K562 (cell line): Measurements from ENCODE around the gene ATF4. TPM values are rescaled to one million over a fixed set of nuclear protein-coding genes. Genes with fewer than 3 reads are reported as not detected.

Source experiments
- BCOR ChIP-seq: fragments of 450-650 bp; IDR thresholded peaks from 2 replicates; pipeline ENCODE4 v1.6.1; 2016
- CXXC5 ChIP-seq: fragments of 250-450 bp; sonication (Bioruptor Pico); IDR thresholded peaks from 2 replicates; pipeline ENCODE4 v1.8.0; 2022; ENCODE audit warnings: inconsistent platforms, mild to moderate bottlenecking, moderate library complexity
- FOXJ2 ChIP-seq: fragments of 200-800 bp; sonication (Bioruptor generic); IDR thresholded peaks from 2 replicates; pipeline ENCODE4 v1.6.1; 2016; ENCODE audit warnings: missing genetic modification characterization, missing compliant biosample characterization
- GMEB1 ChIP-seq: fragments of 250-450 bp; sonication (Bioruptor Pico); IDR thresholded peaks from 2 replicates; pipeline ENCODE4 v1.4.0; 2020; ENCODE audit warnings: mild to moderate bottlenecking
- JUND ChIP-seq, 2 experiments: IDR thresholded peaks; 2 replicates in 1 of 2; 3 replicates in 1 of 2; pipeline ENCODE4 v1.6.1; 2011; ENCODE audit warnings: borderline replicate concordance in 2 of 2, low read depth in 2 of 2, low read length in 2 of 2, improper control_type of control experiment in 1 of 2, missing biosample characterization in 1 of 2, missing genetic modification characterization in 1 of 2, missing genetic modification reagents in 1 of 2
- MTA2 ChIP-seq: fragments of 450-650 bp; IDR thresholded peaks from 2 replicates; pipeline ENCODE4 v1.6.1; 2016; ENCODE audit warnings: low read depth
- NFIX ChIP-seq: fragments of 250-450 bp; sonication (Bioruptor Pico); IDR thresholded peaks from 2 replicates; pipeline ENCODE4 v1.4.0; 2020; ENCODE audit warnings: low read depth, mild to moderate bottlenecking, moderate library complexity
- PCBP1 ChIP-seq: fragments of 200-400 bp; formaldehyde crosslinking; IDR thresholded peaks from 2 replicates; pipeline ENCODE4 v1.6.1; 2018; ENCODE audit warnings: mild to moderate bottlenecking, low read depth, low read length; ENCODE audit not compliant: poor library complexity, severe bottlenecking
- TRIM24 ChIP-seq, 2 experiments: fragments of 450-650 bp; IDR thresholded peaks; 2 replicates each; pipeline ENCODE4 v1.6.1; 2016
- ZNF318 ChIP-seq, 2 experiments: fragments of 450-650 bp; IDR thresholded peaks; 2 replicates each; pipeline ENCODE4 v1.6.1; 2016; ENCODE audit warnings: mild to moderate bottlenecking in 2 of 2, borderline replicate concordance in 1 of 2, low read depth in 1 of 2, moderate library complexity in 1 of 2
- ZNF740 ChIP-seq, 3 experiments: fragments of 200-800 bp in 1 of 3; sonication (Bioruptor generic) in 1 of 3; sonication (generic) in 1 of 3; formaldehyde crosslinking in 1 of 3; IDR thresholded peaks; 2 replicates each; pipeline versions ENCODE4 v1.6.1 to v1.8.0; 2016 to 2022; ENCODE audit warnings: mild to moderate bottlenecking in 2 of 3, missing compliant biosample characterization in 2 of 3, missing genetic modification characterization in 2 of 3, missing genetic modification reagents in 1 of 3
- polyA plus RNA-seq, 8 experiments: library from polyadenylated mRNA; depleted of rRNA in 4 of 8; stranded (reverse) in 5 of 8; unstranded in 3 of 8; fragments of >200 nt; fragmentation: Nextera tagmentation in 2 of 8; fragmentation: Illumina TruSeq in 1 of 8; extraction: Ambion mirVana in 2 of 8; extraction: Trizol in 1 of 8; gene quantifications; 2 replicates each; pipeline versions ENCODE4 v1.2.1 to v1.2.3, GENCODE V29; 2011 to 2014; ENCODE audit warnings: inconsistent platforms in 1 of 8, missing spikeins in 1 of 8
- total RNA-seq, 7 experiments: library from RNA; depleted of rRNA in 6 of 7; stranded (reverse); fragments of >200 nt in 6 of 7; fragmentation: Illumina TruSeq in 2 of 7; extraction: Trizol in 2 of 7; gene quantifications; 2 replicates each; pipeline versions ENCODE4 v1.2.1 to v1.2.3, GENCODE V29; 2011 to 2021; ENCODE audit warnings: low replicate concordance in 1 of 7

Gene ATF4
- total and polyA plus RNA-seq, 9 of the 15 experiments (the other 6 are each of a cell fraction or from before 2014, with no cell fraction given) = 93.1 to 723 (median 355) TPM

GRCh38 chr22:39547587-39547947 lies 27.2 kb downstream of the ATF4 start (continued):
- TF ChIP-seq ZNF318 (IDR thresholded peaks at IDR 0.05; ENCODE audit: borderline replicate concordance in 1 of 2, low read depth in 1 of 2) (no peak), JUND (IDR thresholded peaks at IDR 0.05; ENCODE audit: borderline replicate concordance, low read depth, low read length) (no peak), JUND (tag; IDR thresholded peaks at IDR 0.05; ENCODE audit: borderline replicate concordance, low read depth, low read length) (no peak), BCOR (no peak), PCBP1 (no peak), NFIX (CRISPR knock-in tag) (no peak), MTA2 (no peak), TRIM24 (IDR thresholded peaks at IDR 0.05) (no peak), GMEB1 (CRISPR knock-in tag) (no peak), CXXC5 (no peak), FOXJ2 (tag) (no peak), ZNF740 (CRISPR knock-in tag; IDR thresholded peaks at IDR 0.05) (no peak), ZNF740 (tag; IDR thresholded peaks at IDR 0.05) (no peak)
